ENCODE data around the gene ATP2B2. TPM values are rescaled to one million over a fixed set of nuclear protein-coding genes. Genes with fewer than 3 reads are reported as not detected.

The ATP2B2 gene
- total and polyA plus RNA-seq, 10 of the 15 experiments (the other 5 are each of a cell fraction or from before 2014, with no cell fraction given) = 0.04 TPM; not detected in 9

- no peak for TF ChIP-seq ZZZ3 (IDR thresholded peaks at IDR 0.05; ENCODE audit: control insufficient read depth, insufficient read length, low read depth)
- no peak for TF ChIP-seq HSF1 (IDR thresholded peaks at IDR 0.05; ENCODE audit: low read depth, low read length)
- TF ChIP-seq, protein P1, sequence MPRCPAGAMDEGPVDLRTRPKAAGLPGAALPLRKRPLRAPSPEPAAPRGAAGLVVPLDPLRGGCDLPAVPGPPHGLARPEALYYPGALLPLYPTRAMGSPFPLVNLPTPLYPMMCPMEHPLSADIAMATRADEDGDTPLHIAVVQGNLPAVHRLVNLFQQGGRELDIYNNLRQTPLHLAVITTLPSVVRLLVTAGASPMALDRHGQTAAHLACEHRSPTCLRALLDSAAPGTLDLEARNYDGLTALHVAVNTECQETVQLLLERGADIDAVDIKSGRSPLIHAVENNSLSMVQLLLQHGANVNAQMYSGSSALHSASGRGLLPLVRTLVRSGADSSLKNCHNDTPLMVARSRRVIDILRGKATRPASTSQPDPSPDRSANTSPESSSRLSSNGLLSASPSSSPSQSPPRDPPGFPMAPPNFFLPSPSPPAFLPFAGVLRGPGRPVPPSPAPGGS (IDR thresholded peaks at IDR 0.05; ENCODE audit: borderline replicate concordance, insufficient read depth, low read depth, low read length, poor library complexity, severe bottlenecking) = peak; percentile 16
- no peak for TF ChIP-seq ZNF274 (IDR thresholded peaks at IDR 0.05; ENCODE audit: insufficient read depth, insufficient read length)
- no peak for TF ChIP-seq CHD4 (IDR thresholded peaks at IDR 0.05)
- no peak for TF ChIP-seq SREBF2 (IDR thresholded peaks at IDR 0.05; ENCODE audit: low read length)
- TF ChIP-seq, protein P2, sequence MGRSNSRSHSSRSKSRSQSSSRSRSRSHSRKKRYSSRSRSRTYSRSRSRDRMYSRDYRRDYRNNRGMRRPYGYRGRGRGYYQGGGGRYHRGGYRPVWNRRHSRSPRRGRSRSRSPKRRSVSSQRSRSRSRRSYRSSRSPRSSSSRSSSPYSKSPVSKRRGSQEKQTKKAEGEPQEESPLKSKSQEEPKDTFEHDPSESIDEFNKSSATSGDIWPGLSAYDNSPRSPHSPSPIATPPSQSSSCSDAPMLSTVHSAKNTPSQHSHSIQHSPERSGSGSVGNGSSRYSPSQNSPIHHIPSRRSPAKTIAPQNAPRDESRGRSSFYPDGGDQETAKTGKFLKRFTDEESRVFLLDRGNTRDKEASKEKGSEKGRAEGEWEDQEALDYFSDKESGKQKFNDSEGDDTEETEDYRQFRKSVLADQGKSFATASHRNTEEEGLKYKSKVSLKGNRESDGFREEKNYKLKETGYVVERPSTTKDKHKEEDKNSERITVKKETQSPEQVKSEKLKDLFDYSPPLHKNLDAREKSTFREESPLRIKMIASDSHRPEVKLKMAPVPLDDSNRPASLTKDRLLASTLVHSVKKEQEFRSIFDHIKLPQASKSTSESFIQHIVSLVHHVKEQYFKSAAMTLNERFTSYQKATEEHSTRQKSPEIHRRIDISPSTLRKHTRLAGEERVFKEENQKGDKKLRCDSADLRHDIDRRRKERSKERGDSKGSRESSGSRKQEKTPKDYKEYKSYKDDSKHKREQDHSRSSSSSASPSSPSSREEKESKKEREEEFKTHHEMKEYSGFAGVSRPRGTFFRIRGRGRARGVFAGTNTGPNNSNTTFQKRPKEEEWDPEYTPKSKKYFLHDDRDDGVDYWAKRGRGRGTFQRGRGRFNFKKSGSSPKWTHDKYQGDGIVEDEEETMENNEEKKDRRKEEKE (IDR thresholded peaks at IDR 0.05) = no peak
- peak; percentile 62 for TF ChIP-seq TAF1 (IDR thresholded peaks at IDR 0.05; ENCODE audit: borderline replicate concordance, low read depth, low read length)
- no peak for TF ChIP-seq CREB1 (IDR thresholded peaks at IDR 0.05; ENCODE audit: low read depth)
- TF ChIP-seq, protein P3, sequence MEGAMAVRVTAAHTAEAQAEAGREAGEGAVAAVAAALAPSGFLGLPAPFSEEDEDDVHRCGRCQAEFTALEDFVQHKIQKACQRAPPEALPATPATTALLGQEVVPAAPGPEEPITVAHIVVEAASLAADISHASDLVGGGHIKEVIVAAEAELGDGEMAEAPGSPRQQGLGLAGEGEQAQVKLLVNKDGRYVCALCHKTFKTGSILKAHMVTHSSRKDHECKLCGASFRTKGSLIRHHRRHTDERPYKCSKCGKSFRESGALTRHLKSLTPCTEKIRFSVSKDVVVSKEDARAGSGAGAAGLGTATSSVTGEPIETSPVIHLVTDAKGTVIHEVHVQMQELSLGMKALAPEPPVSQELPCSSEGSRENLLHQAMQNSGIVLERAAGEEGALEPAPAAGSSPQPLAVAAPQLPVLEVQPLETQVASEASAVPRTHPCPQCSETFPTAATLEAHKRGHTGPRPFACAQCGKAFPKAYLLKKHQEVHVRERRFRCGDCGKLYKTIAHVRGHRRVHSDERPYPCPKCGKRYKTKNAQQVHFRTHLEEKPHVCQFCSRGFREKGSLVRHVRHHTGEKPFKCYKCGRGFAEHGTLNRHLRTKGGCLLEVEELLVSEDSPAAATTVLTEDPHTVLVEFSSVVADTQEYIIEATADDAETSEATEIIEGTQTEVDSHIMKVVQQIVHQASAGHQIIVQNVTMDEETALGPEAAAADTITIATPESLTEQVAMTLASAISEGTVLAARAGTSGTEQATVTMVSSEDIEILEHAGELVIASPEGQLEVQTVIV (IDR thresholded peaks at IDR 0.05; ENCODE audit: borderline replicate concordance, partially characterized antibody) = no peak
- TF ChIP-seq HDGF (IDR thresholded peaks at IDR 0.05) = peak; percentile 62; the same call in 1 of the 2 replicates
- no peak for TF ChIP-seq ZBTB11 (CRISPR knock-in tag; IDR thresholded peaks at IDR 0.05)
- TF ChIP-seq MYC (IDR thresholded peaks at IDR 0.05; ENCODE audit: insufficient read depth, insufficient read length, insufficient replicate concordance, low read length, severe bottlenecking) = no peak
- no peak for TF ChIP-seq NR2C1 (IDR thresholded peaks at IDR 0.05)
- TF ChIP-seq ZNF384 (IDR thresholded peaks at IDR 0.05; ENCODE audit: borderline replicate concordance, low read depth, low read length) = no peak
- TF ChIP-seq FOXM1 (IDR thresholded peaks at IDR 0.05; ENCODE audit: low read depth, low read length) = peak; percentile 66; the same call in 1 of the 2 replicates
Measured at GRCh38 chr3:10292505-10293419, 212.6 kb downstream of the ATP2B2 start, which contains the start of gene GHRL (continued).
